ENCODE data around the gene ELFN2.

The ELFN2 gene

GRCh38 chr22:37462983-37463382, 35.7 kb upstream of the ELFN2 start:
- H3K36me3 ChIP-seq (ENCODE audit: control insufficient read depth in 4 of 4, insufficient read depth in 4 of 4, low read length in 3 of 4) = peaks cover 7 to 24% (median 16%) of the 10 kb centered on the region in 4 experiments
- POLR2A ChIA-PET = interaction anchor here (0.5 kb wide), 1 partner anchor 240 kb away, joined by 3 read pairs; no protein-coding TSS in a partner anchor
- WGBS (ENCODE audit: insufficient coverage) = 43% methylated on average over 1 of the region's 5 CpGs
- peaks cover 0 to 11% (median 8%) of the 10 kb centered on the region in 4 experiments for H3K4me1 ChIP-seq (ENCODE audit: control extremely low read depth in 1 of 4, control insufficient read depth in 4 of 4, insufficient read depth in 4 of 4, low read length in 3 of 4)
- no peaks in the 10 kb centered on the region for H3K9me3 ChIP-seq (ENCODE audit: control extremely low read depth in 1 of 5, control insufficient read depth in 4 of 5, insufficient read depth in 2 of 5, low read depth in 1 of 5, low read length in 4 of 5)
- H3K27me3 ChIP-seq (replicated peaks in 2 of 5; ENCODE audit: control insufficient read depth in 4 of 5, insufficient read depth in 5 of 5, low read length in 4 of 5) = no peaks in the 10 kb centered on the region
- H3K4me3 ChIP-seq (ENCODE audit: control insufficient read depth in 1 of 7, extremely low read depth in 1 of 7, insufficient read depth in 4 of 7, low read depth in 2 of 7, low read length in 6 of 7) = no peak overlapping the region
- peak in 2 of 3 donors; percentile 52 to 56 for DNase-seq
- H3K27ac ChIP-seq (ENCODE audit: insufficient read depth in 1 of 2, low read depth in 1 of 2, low read length in 2 of 2, poor library complexity in 1 of 2, severe bottlenecking in 2 of 2) = no peak overlapping the region
- CTCF ChIA-PET = interaction anchor here (0.7 to 2.0 kb wide), 6 partner anchors 10 to 202 kb away, joined by 3 to 6 read pairs (median 3); no protein-coding TSS in a partner anchor

DNA sequence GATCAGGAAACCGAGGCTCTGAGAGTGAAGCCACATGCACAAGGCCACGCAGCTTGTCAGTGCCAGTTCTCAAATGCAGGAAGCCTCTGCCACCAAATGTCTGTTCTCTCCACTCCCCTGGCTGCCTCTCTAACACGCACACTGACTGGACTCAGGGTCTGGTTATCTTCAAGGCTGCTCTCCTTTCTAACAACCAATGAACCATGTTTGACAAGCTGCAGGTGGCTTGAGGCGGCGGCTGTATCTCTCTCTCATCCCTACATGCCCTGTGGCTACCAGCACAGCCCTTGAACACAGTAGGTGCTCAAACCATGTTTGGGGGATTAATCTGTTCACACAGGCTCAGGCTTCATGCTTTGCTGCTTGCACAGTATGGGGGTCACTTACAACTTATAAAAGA, 35.2 kb upstream of the ELFN2 start:
- POLR2A ChIA-PET = interaction anchor here (0.5 kb wide), 1 partner anchor 240 kb away, joined by 3 read pairs; no protein-coding TSS in a partner anchor
- Histone ChIP-seq H3K4me3 (ENCODE audit: control insufficient read depth in 1 of 7, extremely low read depth in 1 of 7, insufficient read depth in 4 of 7, low read depth in 2 of 7, low read length in 6 of 7) (no peak overlapping the region), H3K36me3 (ENCODE audit: control insufficient read depth in 4 of 4, insufficient read depth in 4 of 4, low read length in 3 of 4) (peaks cover 3 to 19% (median 11%) of the 10 kb centered on the region in 4 experiments), H3K9me3 (ENCODE audit: control extremely low read depth in 1 of 5, control insufficient read depth in 4 of 5, insufficient read depth in 2 of 5, low read depth in 1 of 5, low read length in 4 of 5) (no peaks in the 10 kb centered on the region), H3K4me1 (ENCODE audit: control extremely low read depth in 1 of 4, control insufficient read depth in 4 of 4, insufficient read depth in 4 of 4, low read length in 3 of 4) (peaks cover 0 to 11% (median 8%) of the 10 kb centered on the region in 4 experiments), H3K27ac (ENCODE audit: insufficient read depth in 1 of 2, low read depth in 1 of 2, low read length in 2 of 2, poor library complexity in 1 of 2, severe bottlenecking in 2 of 2) (no peak overlapping the region), H3K27me3 (replicated peaks in 2 of 5; ENCODE audit: control insufficient read depth in 4 of 5, insufficient read depth in 5 of 5, low read length in 4 of 5) (no peaks in the 10 kb centered on the region)
- 86% methylated on average over 5 of the region's 5 CpGs for WGBS (ENCODE audit: insufficient coverage)
- CTCF ChIA-PET = interaction anchor here (0.7 to 2.0 kb wide), 6 partner anchors 10 to 202 kb away, joined by 3 to 6 read pairs (median 3); no protein-coding TSS in a partner anchor
- no peak for DNase-seq

DNA sequence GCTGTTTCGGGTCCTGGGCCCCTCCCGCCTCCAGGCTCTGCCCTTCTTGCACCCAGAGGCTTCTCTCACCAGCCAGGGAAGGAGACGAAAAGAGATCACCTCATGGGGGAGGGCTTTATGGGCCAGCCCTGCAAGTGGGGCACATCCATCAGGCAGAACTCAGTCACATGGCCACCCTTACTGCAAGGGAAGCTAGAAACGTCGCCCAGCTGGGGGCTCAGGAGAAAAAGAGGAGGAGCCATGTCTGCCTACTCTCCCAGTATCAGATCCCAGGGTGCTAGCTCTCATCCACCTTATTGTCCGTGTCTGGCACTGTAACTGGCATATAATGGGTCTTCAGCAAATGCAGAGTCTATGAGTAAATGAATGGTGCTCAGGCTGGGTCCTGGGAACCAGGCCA, 34.7 kb upstream of the ELFN2 start:
- DNase-seq = no peak
- no peaks in the 10 kb centered on the region for H3K27me3 ChIP-seq (replicated peaks in 2 of 5; ENCODE audit: control insufficient read depth in 4 of 5, insufficient read depth in 5 of 5, low read length in 4 of 5)
- no peak overlapping the region for H3K27ac ChIP-seq (ENCODE audit: insufficient read depth in 1 of 2, low read depth in 1 of 2, low read length in 2 of 2, poor library complexity in 1 of 2, severe bottlenecking in 2 of 2)
- H3K9me3 ChIP-seq (ENCODE audit: control extremely low read depth in 1 of 5, control insufficient read depth in 4 of 5, insufficient read depth in 2 of 5, low read depth in 1 of 5, low read length in 4 of 5) = no peaks in the 10 kb centered on the region
- peaks cover 0 to 11% (median 8%) of the 10 kb centered on the region in 4 experiments for H3K4me1 ChIP-seq (ENCODE audit: control extremely low read depth in 1 of 4, control insufficient read depth in 4 of 4, insufficient read depth in 4 of 4, low read length in 3 of 4)
- POLR2A ChIA-PET = no interaction called here
- no peak overlapping the region for H3K4me3 ChIP-seq (ENCODE audit: control insufficient read depth in 1 of 7, extremely low read depth in 1 of 7, insufficient read depth in 4 of 7, low read depth in 2 of 7, low read length in 6 of 7)
- H3K36me3 ChIP-seq (ENCODE audit: control insufficient read depth in 4 of 4, insufficient read depth in 4 of 4, low read length in 3 of 4) = peaks cover 3 to 15% (median 7%) of the 10 kb centered on the region in 4 experiments
- CTCF ChIA-PET = interaction anchor here (0.8 to 2.0 kb wide), 5 partner anchors 11 to 130 kb away, joined by 3 to 6 read pairs (median 3); no protein-coding TSS in a partner anchor
- 67% methylated on average over 3 of the region's 6 CpGs for WGBS (ENCODE audit: insufficient coverage)

DNA sequence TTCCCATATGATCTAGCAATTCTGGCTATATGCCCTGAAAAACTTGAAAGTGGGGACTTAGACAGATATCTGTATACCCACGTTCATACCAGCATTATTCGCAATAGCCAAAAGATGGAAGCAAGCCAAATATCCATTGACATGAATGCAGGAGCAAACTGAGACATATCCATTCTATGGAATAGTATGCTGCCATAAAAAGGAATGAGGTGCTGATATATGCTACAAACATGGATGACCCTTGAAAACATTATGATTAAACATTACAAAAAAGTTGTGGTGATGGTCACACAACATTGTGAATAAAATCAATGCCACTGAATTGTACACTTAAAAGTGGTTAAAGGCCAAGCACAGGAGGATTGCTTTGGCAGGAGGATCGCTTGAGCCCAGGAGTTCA, 33.4 kb upstream of the ELFN2 start:
- Histone ChIP-seq H3K4me3 (ENCODE audit: control insufficient read depth in 1 of 7, extremely low read depth in 1 of 7, insufficient read depth in 4 of 7, low read depth in 2 of 7, low read length in 6 of 7) (no peak overlapping the region), H3K9me3 (ENCODE audit: control extremely low read depth in 1 of 5, control insufficient read depth in 4 of 5, insufficient read depth in 2 of 5, low read depth in 1 of 5, low read length in 4 of 5) (no peaks in the 10 kb centered on the region), H3K4me1 (ENCODE audit: control extremely low read depth in 1 of 4, control insufficient read depth in 4 of 4, insufficient read depth in 4 of 4, low read length in 3 of 4) (peaks cover 0 to 11% (median 8%) of the 10 kb centered on the region in 4 experiments), H3K27me3 (replicated peaks in 2 of 5; ENCODE audit: control insufficient read depth in 4 of 5, insufficient read depth in 5 of 5, low read length in 4 of 5) (no peaks in the 10 kb centered on the region), H3K36me3 (ENCODE audit: control insufficient read depth in 4 of 4, insufficient read depth in 4 of 4, low read length in 3 of 4) (peaks cover 2 to 4% (median 4%) of the 10 kb centered on the region in 4 experiments), H3K27ac (ENCODE audit: insufficient read depth in 1 of 2, low read depth in 1 of 2, low read length in 2 of 2, poor library complexity in 1 of 2, severe bottlenecking in 2 of 2) (no peak overlapping the region)
- no peak for DNase-seq
- POLR2A ChIA-PET = no interaction called here
- CTCF ChIA-PET = no interaction called here
- WGBS (ENCODE audit: insufficient coverage) = 80% methylated on average over 2 of the region's 3 CpGs

DNA sequence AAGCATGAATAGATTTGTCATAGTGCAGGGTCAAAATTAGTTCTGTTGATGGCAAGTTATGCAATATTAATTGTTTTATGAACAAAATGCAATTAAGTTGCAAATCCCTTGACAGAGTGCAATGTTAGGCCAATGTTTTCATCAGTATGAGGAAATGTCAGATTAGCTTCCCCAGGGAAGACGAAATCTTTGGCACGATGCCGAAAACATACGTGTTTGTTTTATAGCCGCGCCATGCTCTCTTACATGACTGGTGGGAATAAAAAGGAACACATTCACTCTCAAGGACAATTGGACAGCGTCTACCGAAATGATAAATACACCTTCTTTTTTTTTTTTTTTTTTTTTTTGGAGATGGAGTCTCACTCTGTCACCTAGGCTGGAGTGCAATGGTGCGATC, 31.9 kb upstream of the ELFN2 start:
- Histone ChIP-seq H3K9me3 (ENCODE audit: control extremely low read depth in 1 of 5, control insufficient read depth in 4 of 5, insufficient read depth in 2 of 5, low read depth in 1 of 5, low read length in 4 of 5) (no peaks in the 10 kb centered on the region), H3K27me3 (replicated peaks in 2 of 5; ENCODE audit: control insufficient read depth in 4 of 5, insufficient read depth in 5 of 5, low read length in 4 of 5) (no peaks in the 10 kb centered on the region), H3K4me3 (ENCODE audit: control insufficient read depth in 1 of 7, extremely low read depth in 1 of 7, insufficient read depth in 4 of 7, low read depth in 2 of 7, low read length in 6 of 7) (no peak overlapping the region), H3K4me1 (ENCODE audit: control extremely low read depth in 1 of 4, control insufficient read depth in 4 of 4, insufficient read depth in 4 of 4, low read length in 3 of 4) (peaks cover 2 to 10% (median 4%) of the 10 kb centered on the region in 4 experiments), H3K27ac (ENCODE audit: insufficient read depth in 1 of 2, low read depth in 1 of 2, low read length in 2 of 2, poor library complexity in 1 of 2, severe bottlenecking in 2 of 2) (no peak overlapping the region), H3K36me3 (ENCODE audit: control insufficient read depth in 4 of 4, insufficient read depth in 4 of 4, low read length in 3 of 4) (no peaks in the 10 kb centered on the region)
- ChIA-PET POLR2A (interaction anchor here (0.7 kb wide), 1 partner anchor 129 kb away, joined by 5 read pairs; no protein-coding TSS in a partner anchor), CTCF (interaction anchor here (1.2 to 6.2 kb wide), 12 partner anchors 10 to 198 kb away, joined by 3 to 66 read pairs (median 6); no protein-coding TSS in a partner anchor)
- 98% methylated on average over 7 of the region's 9 CpGs for WGBS (ENCODE audit: insufficient coverage)
- DNase-seq = no peak

DNA sequence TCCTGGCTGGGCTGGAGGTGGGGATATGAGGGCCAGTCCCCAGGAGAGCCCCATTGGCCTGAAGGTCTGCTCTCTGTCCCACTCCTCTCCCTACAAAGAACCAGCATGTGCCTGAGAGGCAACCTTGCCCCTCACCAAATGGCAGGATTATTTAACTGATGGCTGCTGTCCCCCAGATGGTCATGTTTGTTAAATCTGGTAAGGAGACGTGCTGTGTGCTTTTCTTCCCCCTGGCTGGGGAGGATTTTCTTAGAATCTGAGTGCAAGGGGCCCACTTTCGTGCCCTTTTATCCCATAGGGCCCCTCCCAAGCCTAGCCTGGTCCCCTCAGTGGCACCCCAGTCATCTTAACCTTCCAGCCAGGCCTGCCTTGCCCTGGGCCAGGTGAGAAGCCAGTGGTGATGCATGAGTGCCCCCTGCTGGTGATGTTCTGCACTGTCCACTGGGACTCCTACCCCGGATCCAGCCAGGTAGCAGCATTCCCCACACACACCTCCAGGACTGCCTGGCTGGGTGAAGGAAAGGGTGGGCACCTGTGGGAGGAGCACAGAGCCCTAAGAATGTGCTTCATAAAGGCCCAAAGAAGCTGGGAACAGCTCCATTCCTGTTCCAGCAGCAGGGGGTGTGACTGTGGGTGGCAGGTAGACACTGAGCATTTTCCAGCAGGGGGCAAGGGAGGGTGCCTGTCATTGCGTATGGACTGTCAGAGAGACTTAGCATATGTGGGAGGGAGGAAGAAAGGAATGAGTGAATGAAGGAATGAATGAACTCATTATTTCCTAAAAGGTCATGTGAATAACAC, 30.0 kb upstream of the ELFN2 start:
- POLR2A ChIA-PET = interaction anchor here (1.2 kb wide), 1 partner anchor 290 kb away, joined by 3 read pairs; no protein-coding TSS in a partner anchor
- no peaks in the 10 kb centered on the region for H3K27me3 ChIP-seq (replicated peaks in 2 of 5; ENCODE audit: control insufficient read depth in 4 of 5, insufficient read depth in 5 of 5, low read length in 4 of 5)

More for the DNA sequence above, 30.0 kb upstream of the ELFN2 start:
- Histone ChIP-seq H3K9me3 (ENCODE audit: control extremely low read depth in 1 of 5, control insufficient read depth in 4 of 5, insufficient read depth in 2 of 5, low read depth in 1 of 5, low read length in 4 of 5) (no peaks in the 10 kb centered on the region), H3K4me3 (ENCODE audit: control insufficient read depth in 1 of 7, extremely low read depth in 1 of 7, insufficient read depth in 4 of 7, low read depth in 2 of 7, low read length in 6 of 7) (no peak overlapping the region), H3K27ac (ENCODE audit: insufficient read depth in 1 of 2, low read depth in 1 of 2, low read length in 2 of 2, poor library complexity in 1 of 2, severe bottlenecking in 2 of 2) (no peak overlapping the region), H3K36me3 (ENCODE audit: control insufficient read depth in 4 of 4, insufficient read depth in 4 of 4, low read length in 3 of 4) (no peaks in the 10 kb centered on the region), H3K4me1 (ENCODE audit: control extremely low read depth in 1 of 4, control insufficient read depth in 4 of 4, insufficient read depth in 4 of 4, low read length in 3 of 4) (peaks cover 0 to 6% (median 3%) of the 10 kb centered on the region in 4 experiments)
- DNase-seq = peak; percentile 59 to 77 (median 71)
- WGBS (ENCODE audit: insufficient coverage) = 68% methylated on average over 3 of the region's 4 CpGs
- CTCF ChIA-PET = interaction anchor here (0.9 to 6.2 kb wide), 21 partner anchors 8 to 212 kb away, joined by 3 to 66 read pairs (median 4); partner anchors contain the start of gene ELFN2

All from common myeloid progenitor, CD34-positive (primary cell).